H1 (cell line): ENCODE data around the gene NEU4. TPM values are rescaled to one million over a fixed set of nuclear protein-coding genes. Genes with fewer than 3 reads are reported as not detected.

Source experiments
- CTCF ChIA-PET: fragments of 300-600 bp; sonication (Branson Sonifier 250); formaldehyde crosslinking; loops from one replicate; lab custom pipeline; 2021; ENCODE audit not compliant: partially characterized antibody; lab: Charles Lee
- POLR2A ChIA-PET: fragments of 300-600 bp; sonication (Branson Sonifier 250); formaldehyde crosslinking; loops from one replicate; lab custom pipeline; 2021; ENCODE audit warnings: inconsistent platforms; ENCODE audit not compliant: partially characterized antibody; lab: Charles Lee
- DNase-seq, 2 experiments: peaks; one replicate each; pipeline versions ENCODE4 v3.0.0 to v3.0.0-alpha.2; 2010 to 2022; ENCODE audit warnings: low spot score in 2 of 2, low read depth in 1 of 2, mixed read lengths in 1 of 2
- FAIRE-seq: peaks from 2 replicates; lab custom pipeline; 2011; peaks lifted over from hg19 to GRCh38; lab: Jason Lieb, UNC
- H2AFZ ChIP-seq: 2 replicates; pipeline ENCODE4 v1.8.1; 2012; ENCODE audit warnings: low read length, inconsistent platforms
- H2AK5ac ChIP-seq: 2 replicates; pipeline ENCODE4 v1.6.1; 2013; ENCODE audit warnings: low read depth, low read length
- H2BK120ac ChIP-seq: replicated peaks from 2 replicates; pipeline ENCODE3; 2013; ENCODE audit warnings: low read depth, low read length, inconsistent platforms
- H2BK12ac ChIP-seq: 2 replicates; pipeline ENCODE4 v1.6.1; 2013; ENCODE audit warnings: low read depth, low read length
- H2BK15ac ChIP-seq: 2 replicates; pipeline ENCODE4 v1.6.1; 2013; ENCODE audit warnings: low read length
- H2BK20ac ChIP-seq: 2 replicates; pipeline ENCODE4 v1.6.1; 2013; ENCODE audit warnings: low read length
- H2BK5ac ChIP-seq: 2 replicates; pipeline ENCODE4 v1.6.1; 2013; ENCODE audit warnings: low read depth, low read length
- H3K14ac ChIP-seq: 2 replicates; pipeline ENCODE4 v1.6.1; 2013; ENCODE audit warnings: inconsistent platforms; ENCODE audit not compliant: insufficient read length
- H3K18ac ChIP-seq: 2 replicates; pipeline ENCODE4 v1.6.1; 2013; ENCODE audit warnings: low read length; ENCODE audit errors: extremely low read depth
- H3K23ac ChIP-seq: 2 replicates; pipeline ENCODE4 v1.6.1; 2013; ENCODE audit warnings: inconsistent platforms; ENCODE audit not compliant: insufficient read length
- H3K23me2 ChIP-seq: 2 replicates; pipeline ENCODE4 v1.6.1; 2013; ENCODE audit warnings: low read depth, low read length
- H3K27ac ChIP-seq: 2 replicates; pipeline ENCODE4 v1.6.1; 2011; ENCODE audit warnings: low read depth, low read length, inconsistent platforms
- H3K27me3 ChIP-seq, 4 experiments: replicated peaks in 1 of 4; 1 replicate in 1 of 4; 2 replicates in 3 of 4; pipeline versions ENCODE4 v1.6.1 to v1.8.1; 2011 to 2013; ENCODE audit warnings: low read length in 3 of 4, mild to moderate bottlenecking in 3 of 4, inconsistent platforms in 2 of 4, mixed read lengths in 2 of 4, moderate library complexity in 1 of 4; ENCODE audit not compliant: control insufficient read depth in 3 of 4, insufficient read depth in 3 of 4; ENCODE audit errors: extremely low read depth in 1 of 4
- H3K36me3 ChIP-seq, 4 experiments: 2 replicates each; pipeline versions ENCODE4 v1.6.1 to v1.8.1; 2011 to 2013; ENCODE audit warnings: mild to moderate bottlenecking in 4 of 4, low read length in 3 of 4, moderate library complexity in 2 of 4, control low read depth in 1 of 4, inconsistent platforms in 1 of 4; ENCODE audit not compliant: insufficient read depth in 4 of 4, control insufficient read depth in 2 of 4
- H3K4ac ChIP-seq: replicated peaks from 2 replicates; pipeline ENCODE3; 2013; ENCODE audit warnings: low read length, low read depth, mixed read lengths, inconsistent platforms; ENCODE audit not compliant: insufficient read length
- H3K4me1 ChIP-seq, 4 experiments: replicated peaks in 1 of 4; 1 replicate in 1 of 4; 2 replicates in 3 of 4; pipeline versions ENCODE4 v1.6.1 to v1.8.1; 2011 to 2013; ENCODE audit warnings: low read length in 3 of 4, inconsistent platforms in 2 of 4, mixed read lengths in 1 of 4; ENCODE audit not compliant: insufficient read depth in 4 of 4, control insufficient read depth in 3 of 4
- H3K4me2 ChIP-seq, 2 experiments: 2 replicates each; pipeline versions ENCODE4 v1.6.1 to v1.8.1; 2011 to 2013; ENCODE audit warnings: low read depth in 2 of 2, low read length in 2 of 2, control low read depth in 1 of 2, inconsistent platforms in 1 of 2, mild to moderate bottlenecking in 1 of 2; ENCODE audit not compliant: insufficient read depth in 1 of 2
- H3K4me3 ChIP-seq, 4 experiments: fragments of 200-600, 300-600 bp in 1 of 4; sonication (generic), shearing (Covaris generic), sonication (Bioruptor Twin) in 1 of 4; 2 replicates each; pipeline versions ENCODE4 v1.5.1 to v1.8.1; 2011 to 2016; ENCODE audit warnings: low read length in 4 of 4, low read depth in 3 of 4, control low read depth in 2 of 4, inconsistent platforms in 2 of 4, mild to moderate bottlenecking in 2 of 4, mixed read lengths in 1 of 4, moderate library complexity in 1 of 4; ENCODE audit not compliant: insufficient read depth in 2 of 4; ENCODE audit errors: extremely low read depth in 1 of 4
- H3K56ac ChIP-seq: replicated peaks from 2 replicates; pipeline ENCODE3; 2013; ENCODE audit warnings: low read depth, mild to moderate bottlenecking, mixed read lengths, low read length, inconsistent platforms; ENCODE audit not compliant: insufficient read length
- H3K79me1 ChIP-seq: 2 replicates; pipeline ENCODE4 v1.6.1; 2013; ENCODE audit warnings: low read depth, low read length, control low read depth
- H3K79me2 ChIP-seq, 2 experiments: 2 replicates each; pipeline versions ENCODE4 v1.6.1 to v1.8.1; 2012 to 2013; ENCODE audit warnings: low read length in 2 of 2, mild to moderate bottlenecking in 2 of 2, inconsistent platforms in 1 of 2; ENCODE audit not compliant: insufficient read depth in 2 of 2, control insufficient read depth in 1 of 2
- H3K9ac ChIP-seq, 4 experiments: replicated peaks in 1 of 4; 1 replicate in 1 of 4; 2 replicates in 3 of 4; pipeline versions ENCODE4 v1.6.1 to v1.8.1; 2011 to 2013; ENCODE audit warnings: low read depth in 3 of 4, low read length in 3 of 4, control low read depth in 2 of 4, mild to moderate bottlenecking in 2 of 4, moderate library complexity in 2 of 4, inconsistent platforms in 1 of 4; ENCODE audit errors: extremely low read depth in 1 of 4
- H3K9me3 ChIP-seq, 2 experiments: 2 replicates each; pipeline versions ENCODE4 v1.6.1 to v1.8.1; 2012 to 2013; ENCODE audit warnings: mild to moderate bottlenecking in 2 of 2, moderate library complexity in 2 of 2, control low read depth in 1 of 2, inconsistent platforms in 1 of 2, low read depth in 1 of 2, low read length in 1 of 2, mixed read lengths in 1 of 2; ENCODE audit not compliant: insufficient read depth in 2 of 2
- H4K20me1 ChIP-seq, 2 experiments: replicated peaks in 1 of 2; 2 replicates each; pipeline versions ENCODE3 to v1.8.1; 2011 to 2013; ENCODE audit warnings: inconsistent platforms in 2 of 2, low read length in 2 of 2, mild to moderate bottlenecking in 1 of 2; ENCODE audit not compliant: insufficient read depth in 2 of 2, control insufficient read depth in 1 of 2
- H4K5ac ChIP-seq: 2 replicates; pipeline ENCODE4 v1.6.1; 2013; ENCODE audit warnings: low read length, low read depth, mixed read lengths, inconsistent platforms; ENCODE audit not compliant: insufficient read length
- H4K8ac ChIP-seq: 2 replicates; pipeline ENCODE4 v1.8.0; 2013; ENCODE audit warnings: mild to moderate bottlenecking, moderate library complexity, low read length, inconsistent platforms; ENCODE audit not compliant: insufficient read depth; ENCODE audit errors: extremely low read depth
- H4K91ac ChIP-seq: replicated peaks from 2 replicates; pipeline ENCODE3; 2013; ENCODE audit warnings: low read length, mixed read lengths, inconsistent platforms; ENCODE audit not compliant: insufficient read length
- KDM1A ChIP-seq: fragments of 200-600, 300-600 bp; sonication (generic); IDR thresholded peaks from 2 replicates; pipeline ENCODE4 v1.7.1; 2016; ENCODE audit warnings: mild to moderate bottlenecking, low read length, borderline replicate concordance
- MAFK ChIP-seq: IDR thresholded peaks from 2 replicates; pipeline ENCODE4 v1.6.1; 2012; ENCODE audit warnings: low read depth, mild to moderate bottlenecking, improper control_type of control experiment, low read length
- RAD21 ChIP-seq, 2 experiments: IDR thresholded peaks in 1 of 2; conservative IDR thresholded peaks in 1 of 2; 2 replicates each; pipeline ENCODE4 v1.6.1; 2011; ENCODE audit warnings: low read depth in 2 of 2, low read length in 2 of 2, improper control_type of control experiment in 1 of 2, inconsistent platforms in 1 of 2, mild to moderate bottlenecking in 1 of 2, moderate library complexity in 1 of 2
- RXRA ChIP-seq: IDR thresholded peaks from 2 replicates; pipeline ENCODE4 v1.6.1; 2011; ENCODE audit warnings: low read depth, mild to moderate bottlenecking, low read length, moderate library complexity; ENCODE audit not compliant: insufficient read depth
- WGBS, 2 experiments: shearing (Covaris generic) in 1 of 2; methylation state at CpG; one replicate each; pipeline versions ENCODE4 v1.1.6 to v1.1.7; 2013 to 2015; ENCODE audit warnings: low lambda C conversion rate in 2 of 2, mixed read lengths in 2 of 2, inconsistent platforms in 1 of 2, low coverage in 1 of 2, missing lambda C conversion rate in 1 of 2; ENCODE audit not compliant: insufficient replicate concordance in 2 of 2, insufficient coverage in 1 of 2, insufficient read length in 1 of 2; ENCODE audit errors: extremely low coverage in 1 of 2, missing lambda C conversion rate in 1 of 2; 5-methylcytosine and 5-hydroxymethylcytosine counted together
- polyA plus RNA-seq, 7 experiments: library from polyadenylated mRNA; depleted of rRNA in 3 of 7; stranded (reverse) in 5 of 7; unstranded in 2 of 7; fragments of >200 nt in 5 of 7; fragments of 200-250 nt in 2 of 7; gene quantifications; 1 replicate in 5 of 7; 2 replicates in 1 of 7; 4 replicates in 1 of 7; pipeline versions ENCODE4 v1.2.1 to v1.2.3, GENCODE V29; 2011 to 2013; ENCODE audit warnings: missing spikeins in 2 of 7, mixed read lengths in 2 of 7
- total RNA-seq: library from RNA; stranded (reverse); fragmentation: NEBNext Ultra II Directional; extraction: Animal tissue kit (Norgen Biotek cat#: 25700); gene quantifications from 2 replicates; pipeline ENCODE4 v1.2.1, GENCODE V29; 2021

NEU4 gene
- total and polyA plus RNA-seq, 2 of the 8 experiments (the other 6 are each of a cell fraction or from before 2014, with no cell fraction given): 0.32 to 0.50 TPM

GRCh38 chr2:241770185-241770935, 38.6 kb upstream of the NEU4 start:
- Histone ChIP-seq H3K18ac (peak overlapping the region; percentile 38; the same call in 1 of the 2 replicates), H2BK120ac (no peak overlapping the region), H3K4ac (no peak overlapping the region), H4K20me1 (peaks cover 0 to 2% of the 10 kb centered on the region in 2 experiments), H3K9ac (no peak overlapping the region), H3K14ac (no peak overlapping the region), H4K8ac (peak overlapping the region; percentile 63; the same call in 1 of the 2 replicates), H3K27me3 (no peaks in the 10 kb centered on the region), H3K4me3 (no peak overlapping the region), H3K23ac (no peak overlapping the region), H2AK5ac (no peak overlapping the region), H3K4me1 (peaks cover 0 to 10% (median 5%) of the 10 kb centered on the region in 4 experiments; a peak in 5 of 7 replicates), H3K27ac (no peak overlapping the region), H4K5ac (no peak overlapping the region), H2AFZ (no peak overlapping the region), H3K79me1 (no peaks in the 10 kb centered on the region), H4K91ac (peak overlapping the region; percentile 1), H3K23me2 (no peaks in the 10 kb centered on the region), H3K4me2 (no peak overlapping the region; a peak in 1 of 4 replicates), H2BK20ac (peak overlapping the region; percentile 48; the same call in 1 of the 2 replicates), H2BK15ac (no peak overlapping the region), H2BK5ac (no peak overlapping the region), H2BK12ac (0 out of 2 replicates have a peak overlapping the region, but pooled peaks have one; percentile 9), H3K36me3 (no peaks in the 10 kb centered on the region), H3K9me3 (no peaks in the 10 kb centered on the region), H3K79me2 (no peaks in the 10 kb centered on the region), H3K56ac (no peak overlapping the region)
- 75% methylated on average over 26 of the region's 27 CpGs; no CpG with 5 or more reads in 1 of the 2 experiments for WGBS, 2 experiments
- POLR2A ChIA-PET: interaction anchor here (1.8 kb wide), 1 partner anchor 69 kb away, joined by 5 read pairs; the partner anchor contains the start of gene ING5
- peak in 1 of 2 experiments; percentile 47 for DNase-seq
- FAIRE-seq: no peak
- CTCF ChIA-PET: interaction anchor here (1.2 kb wide), 1 partner anchor 84 kb away, joined by 3 read pairs; no protein-coding TSS in a partner anchor
- TF ChIP-seq RXRA (no peak), KDM1A (no peak), RAD21 (IDR thresholded peaks at IDR 0.05 in 1 of 2, conservative IDR thresholded peaks at IDR 0.05 in 1 of 2; ENCODE audit: low read depth in 2 of 2, low read length in 2 of 2) (no peak), MAFK (no peak)
